Thymus (tissue), 11 donors: Measurements from ENCODE around the gene SLAMF9. TPM values are rescaled to one million over a fixed set of nuclear protein-coding genes. Genes with fewer than 3 reads are reported as not detected.

Experiments used
- DNase-seq, 9 donors: peaks; one replicate each; pipeline ENCODE4 v3.0.0-alpha.2; 2013; ENCODE audit warnings: low spot score in 9 of 9, low read depth in 6 of 9, missing footprints in 1 of 9
- H3K27ac ChIP-seq, 2 donors: one replicate each; pipeline ENCODE4 v1.5.1; 2013; ENCODE audit warnings: control low read depth in 1 of 2, low read depth in 1 of 2, low read length in 1 of 2, mild to moderate bottlenecking in 1 of 2, moderate library complexity in 1 of 2
- H3K27me3 ChIP-seq, 2 donors: one replicate each; pipeline ENCODE4 v1.5.1; 2013; ENCODE audit warnings: low read length in 1 of 2; ENCODE audit not compliant: control insufficient read depth in 2 of 2, insufficient read depth in 1 of 2
- H3K36me3 ChIP-seq, 2 donors: one replicate each; pipeline ENCODE4 v1.5.1; 2013; ENCODE audit warnings: low read length in 1 of 2, mild to moderate bottlenecking in 1 of 2, moderate library complexity in 1 of 2; ENCODE audit not compliant: control insufficient read depth in 2 of 2, insufficient read depth in 2 of 2
- H3K4me1 ChIP-seq, 2 donors: one replicate each; pipeline ENCODE4 v1.5.1; 2013; ENCODE audit warnings: low read length in 2 of 2; ENCODE audit not compliant: control insufficient read depth in 2 of 2, insufficient read depth in 2 of 2
- H3K4me3 ChIP-seq, 2 donors: one replicate each; pipeline ENCODE4 v1.5.1; 2013; ENCODE audit warnings: low read length in 2 of 2, control low read depth in 1 of 2, mild to moderate bottlenecking in 1 of 2
- H3K9me3 ChIP-seq, 2 donors: one replicate each; pipeline ENCODE4 v1.5.1; 2013; ENCODE audit warnings: low read length in 1 of 2, mild to moderate bottlenecking in 1 of 2; ENCODE audit not compliant: control insufficient read depth in 2 of 2, insufficient read depth in 1 of 2
- WGBS: extraction: QIAGEN DNeasy Blood & Tissue Kit; methylation state at CpG from one replicate; pipeline ENCODE4 v1.1.7; 2013; 5-methylcytosine and 5-hydroxymethylcytosine counted together
- polyA plus RNA-seq: library from polyadenylated mRNA; stranded (reverse); fragments of 200-250 nt; gene quantifications from one replicate; pipeline ENCODE4 v1.2.3, GENCODE V29; 2013
- total RNA-seq: library from RNA; stranded (reverse); fragments of 120-200 nt; gene quantifications from one replicate; pipeline ENCODE4 v1.2.4, GENCODE V29; 2013
- donor health status: healthy.

The SLAMF9 gene
- total and polyA plus RNA-seq, 2 donors = 0.09 to 0.71 TPM

GRCh38 chr1:159989581-159989980 lies 35.5 kb upstream of the SLAMF9 start:
- H3K9me3 ChIP-seq = no peaks in the 10 kb centered on the region
- no peak for DNase-seq
- H3K27ac ChIP-seq = no peak overlapping the region
- WGBS = 95% methylated on average over 3 of the region's 3 CpGs
- H3K36me3 ChIP-seq = no peaks in the 10 kb centered on the region
- H3K27me3 ChIP-seq = no peaks in the 10 kb centered on the region
- no peak overlapping the region for H3K4me3 ChIP-seq
- H3K4me1 ChIP-seq = no peaks in the 10 kb centered on the region

- WGBS = 87% methylated on average over 1 of the region's 1 CpG
- H3K9me3 ChIP-seq = no peaks in the 10 kb centered on the region
These were observed 34.0 kb upstream of the SLAMF9 start for GRCh38 chr1:159988006-159988405.

GRCh38 chr1:159987186-159987585 lies 33.1 kb upstream of the SLAMF9 start:
- Histone ChIP-seq H3K4me1 (no peaks in the 10 kb centered on the region), H3K9me3 (no peaks in the 10 kb centered on the region), H3K27me3 (no peaks in the 10 kb centered on the region), H3K27ac (no peak overlapping the region), H3K4me3 (no peak overlapping the region), H3K36me3 (no peaks in the 10 kb centered on the region)
- WGBS = 94% methylated on average over 4 of the region's 4 CpGs
- DNase-seq = no peak

More at GRCh38 chr1:159988006-159988405, 34.0 kb upstream of the SLAMF9 start:
- Histone ChIP-seq H3K36me3 (no peaks in the 10 kb centered on the region), H3K27me3 (no peaks in the 10 kb centered on the region), H3K4me1 (no peaks in the 10 kb centered on the region), H3K27ac (no peak overlapping the region), H3K4me3 (no peak overlapping the region)
- no peak for DNase-seq

- Histone ChIP-seq H3K9me3 (no peaks in the 10 kb centered on the region), H3K4me3 (no peak overlapping the region)
- WGBS = 99% methylated on average over 1 of the region's 1 CpG
These were observed 32.5 kb upstream of the SLAMF9 start for GRCh38 chr1:159986531-159986930.

GRCh38 chr1:159986093-159986492 lies 32.1 kb upstream of the SLAMF9 start:
- 90% methylated on average over 2 of the region's 2 CpGs for WGBS
- H3K27ac ChIP-seq = no peak overlapping the region
- DNase-seq = no peak

More at GRCh38 chr1:159986531-159986930, 32.5 kb upstream of the SLAMF9 start:
- no peaks in the 10 kb centered on the region for H3K4me1 ChIP-seq
- H3K27ac ChIP-seq = no peak overlapping the region
- H3K27me3 ChIP-seq = peaks cover 0 to 4% of the 10 kb centered on the region in 2 donors
- no peak for DNase-seq
- H3K36me3 ChIP-seq = no peaks in the 10 kb centered on the region

GRCh38 chr1:159985473-159985872 lies 31.4 kb upstream of the SLAMF9 start:
- WGBS = 97% methylated on average over 6 of the region's 6 CpGs
- H3K9me3 ChIP-seq = no peaks in the 10 kb centered on the region
- no peaks in the 10 kb centered on the region for H3K36me3 ChIP-seq
- H3K27ac ChIP-seq = no peak overlapping the region
- H3K4me1 ChIP-seq = no peaks in the 10 kb centered on the region
- no peak overlapping the region for H3K4me3 ChIP-seq
- H3K27me3 ChIP-seq = peaks cover 0 to 8% of the 10 kb centered on the region in 2 donors
- no peak for DNase-seq

More at GRCh38 chr1:159986093-159986492, 32.1 kb upstream of the SLAMF9 start:
- Histone ChIP-seq H3K9me3 (no peaks in the 10 kb centered on the region), H3K4me1 (no peaks in the 10 kb centered on the region), H3K36me3 (no peaks in the 10 kb centered on the region), H3K27me3 (peaks cover 0 to 8% of the 10 kb centered on the region in 2 donors), H3K4me3 (no peak overlapping the region)

GRCh38 chr1:159983681-159984080 lies 29.6 kb upstream of the SLAMF9 start:
- Histone ChIP-seq H3K9me3 (no peaks in the 10 kb centered on the region), H3K4me1 (no peaks in the 10 kb centered on the region), H3K27ac (no peak overlapping the region), H3K4me3 (no peak overlapping the region), H3K36me3 (no peaks in the 10 kb centered on the region), H3K27me3 (peaks cover 3 to 8% of the 10 kb centered on the region in 2 donors)
- DNase-seq = no peak
- WGBS = 94% methylated on average over 5 of the region's 5 CpGs

GRCh38 chr1:159982280-159982679 lies 28.2 kb upstream of the SLAMF9 start:
- no peak overlapping the region for H3K27ac ChIP-seq
- H3K9me3 ChIP-seq = no peaks in the 10 kb centered on the region
- 79% methylated on average over 6 of the region's 6 CpGs for WGBS
- peaks cover 3 to 10% of the 10 kb centered on the region in 2 donors for H3K27me3 ChIP-seq
- H3K36me3 ChIP-seq = no peaks in the 10 kb centered on the region
- no peak overlapping the region for H3K4me3 ChIP-seq
- H3K4me1 ChIP-seq = no peaks in the 10 kb centered on the region
- DNase-seq = no peak

GRCh38 chr1:159981351-159982055 lies 27.5 kb upstream of the SLAMF9 start:
- Histone ChIP-seq H3K4me3 (no peak overlapping the region), H3K27me3 (peaks cover 3 to 10% of the 10 kb centered on the region in 2 donors), H3K9me3 (no peaks in the 10 kb centered on the region), H3K27ac (no peak overlapping the region), H3K4me1 (no peaks in the 10 kb centered on the region), H3K36me3 (no peaks in the 10 kb centered on the region)
- WGBS = 97% methylated on average over 6 of the region's 6 CpGs
- no peak for DNase-seq
